ENCODE data around the gene COA3. TPM values are rescaled to one million over a fixed set of nuclear protein-coding genes. Genes with fewer than 3 reads are reported as not detected.

The COA3 gene
- total and polyA plus RNA-seq, 2 donors (not counting 1 experiment from before 2014, with no cell fraction given), result 18.5 to 32.1 TPM

DNA sequence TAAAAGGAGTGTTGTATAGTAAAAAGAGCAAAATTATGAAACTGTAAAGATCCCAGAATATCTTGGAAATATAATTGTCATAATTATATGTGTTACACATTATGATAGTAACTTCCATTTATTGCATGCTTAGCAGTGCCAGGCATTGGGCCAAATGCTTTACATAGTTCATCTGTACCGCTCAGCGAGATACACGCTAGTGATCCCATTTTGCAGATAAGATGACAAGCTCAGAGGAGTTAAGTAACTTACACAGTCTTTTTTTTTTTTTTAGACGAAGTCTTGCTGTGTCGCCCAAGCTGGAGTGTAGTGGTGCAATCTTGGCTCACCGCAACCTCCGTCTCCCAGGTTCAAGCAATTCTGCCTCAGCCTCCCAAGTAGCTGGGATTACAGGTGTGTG, 46.9 kb downstream of the COA3 start:
- H3K9me3 Mint-ChIP-seq (ENCODE audit: insufficient read depth), result no peaks in the 10 kb centered on the region
- no peak overlapping the region for H3K4me2 ChIP-seq (replicated peaks; ENCODE audit: low read depth, low read length, poor library complexity, severe bottlenecking)
- H3K9ac ChIP-seq (ENCODE audit: low read length), result no peak overlapping the region
- DNase-seq (no peak), ATAC-seq (ENCODE audit: low read depth) (no peak)
- peaks cover 0 to 22% (median 7%) of the 10 kb centered on the region in 4 experiments for H3K27me3 ChIP-seq (replicated peaks in 1 of 4; ENCODE audit: control extremely low read depth in 1 of 4, control insufficient read depth in 3 of 4, insufficient read depth in 4 of 4, low read length in 3 of 4)
- H3K4me1 ChIP-seq (ENCODE audit: control insufficient read depth in 2 of 2, insufficient read depth in 2 of 2, low read length in 2 of 2), result no peaks in the 10 kb centered on the region
- no peak overlapping the region for H3K4me3 Mint-ChIP-seq
- WGBS (ENCODE audit: insufficient coverage), result 90% methylated on average over 3 of the region's 7 CpGs
- H4K20me1 ChIP-seq (ENCODE audit: control insufficient read depth, insufficient read depth, low read length, poor library complexity, severe bottlenecking), result no peaks in the 10 kb centered on the region
- TF ChIP-seq, protein P1, sequence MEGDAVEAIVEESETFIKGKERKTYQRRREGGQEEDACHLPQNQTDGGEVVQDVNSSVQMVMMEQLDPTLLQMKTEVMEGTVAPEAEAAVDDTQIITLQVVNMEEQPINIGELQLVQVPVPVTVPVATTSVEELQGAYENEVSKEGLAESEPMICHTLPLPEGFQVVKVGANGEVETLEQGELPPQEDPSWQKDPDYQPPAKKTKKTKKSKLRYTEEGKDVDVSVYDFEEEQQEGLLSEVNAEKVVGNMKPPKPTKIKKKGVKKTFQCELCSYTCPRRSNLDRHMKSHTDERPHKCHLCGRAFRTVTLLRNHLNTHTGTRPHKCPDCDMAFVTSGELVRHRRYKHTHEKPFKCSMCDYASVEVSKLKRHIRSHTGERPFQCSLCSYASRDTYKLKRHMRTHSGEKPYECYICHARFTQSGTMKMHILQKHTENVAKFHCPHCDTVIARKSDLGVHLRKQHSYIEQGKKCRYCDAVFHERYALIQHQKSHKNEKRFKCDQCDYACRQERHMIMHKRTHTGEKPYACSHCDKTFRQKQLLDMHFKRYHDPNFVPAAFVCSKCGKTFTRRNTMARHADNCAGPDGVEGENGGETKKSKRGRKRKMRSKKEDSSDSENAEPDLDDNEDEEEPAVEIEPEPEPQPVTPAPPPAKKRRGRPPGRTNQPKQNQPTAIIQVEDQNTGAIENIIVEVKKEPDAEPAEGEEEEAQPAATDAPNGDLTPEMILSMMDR (IDR thresholded peaks at IDR 0.05), result no peak
- no peak for TF ChIP-seq EZH2 (IDR thresholded peaks at IDR 0.05; ENCODE audit: borderline replicate concordance, insufficient read depth, low read depth, low read length, poor library complexity, severe bottlenecking)
- H3K27ac Mint-ChIP-seq, result no peak overlapping the region
- intact Hi-C loops (cut with micrococcal nuclease), result no loop called here
- H3K79me2 ChIP-seq (ENCODE audit: control insufficient read depth, insufficient read depth, low read length), result no peaks in the 10 kb centered on the region
- H3K36me3 ChIP-seq (replicated peaks in 1 of 2; ENCODE audit: control extremely low read depth in 1 of 2, control insufficient read depth in 1 of 2, extremely low read depth in 1 of 2, insufficient read depth in 2 of 2, low read length in 1 of 2), result no peaks in the 10 kb centered on the region
- no peaks in the 10 kb centered on the region for H3K4me1 Mint-ChIP-seq
- H3K27ac ChIP-seq (ENCODE audit: low read length in 2 of 2), result no peak overlapping the region
- H3K27me3 Mint-ChIP-seq, result peaks cover 38% of the 10 kb centered on the region
- ChIA-PET POLR2A (interaction anchor here (0.6 kb wide), 1 partner anchor 16 kb away, joined by 3 read pairs; no protein-coding TSS in a partner anchor), CTCF (interaction anchor here (0.6 kb wide), 1 partner anchor 8 kb away, joined by 3 read pairs; no protein-coding TSS in a partner anchor)
- H3K4me3 ChIP-seq (ENCODE audit: control extremely low read depth in 1 of 5, extremely low read depth in 1 of 5, insufficient read depth in 1 of 5, low read depth in 2 of 5, low read length in 4 of 5), result no peak overlapping the region
- no peak overlapping the region for H2AFZ ChIP-seq (ENCODE audit: insufficient read depth, low read depth, low read length, poor library complexity, severe bottlenecking)
- no peaks in the 10 kb centered on the region for H3K9me3 ChIP-seq (ENCODE audit: control extremely low read depth in 1 of 3, control insufficient read depth in 2 of 3, insufficient read depth in 1 of 3, low read length in 2 of 3)

DNA sequence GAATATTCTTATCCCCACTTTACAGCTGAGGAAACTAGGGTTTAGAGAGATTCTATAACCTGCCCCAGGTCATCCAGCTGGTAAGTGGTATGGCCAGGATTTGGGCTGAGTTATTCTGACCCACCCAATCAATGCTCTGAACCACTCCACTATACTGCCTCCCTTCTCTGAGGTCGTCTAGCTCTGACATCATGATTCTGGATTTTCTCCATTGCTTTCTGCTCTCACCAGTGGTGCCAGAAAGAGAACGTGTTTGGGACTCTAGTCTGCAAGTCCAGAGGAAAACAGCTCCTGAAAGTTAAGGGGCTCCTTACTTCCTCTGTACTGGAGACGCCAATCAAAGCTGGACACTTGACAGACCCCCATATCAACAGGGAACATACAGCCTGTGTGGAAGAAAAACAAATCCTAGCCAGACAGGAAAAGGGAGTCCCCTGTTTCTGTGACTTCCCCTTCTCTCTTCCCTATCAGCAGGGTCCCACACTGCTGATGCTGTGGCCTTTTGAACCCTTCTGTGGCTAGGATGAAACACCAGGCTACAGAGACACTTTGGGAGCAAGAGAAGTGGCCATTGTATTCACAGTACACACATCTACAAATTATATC, 47.7 kb downstream of the COA3 start:
- no peak overlapping the region for H2AFZ ChIP-seq (ENCODE audit: insufficient read depth, low read depth, low read length, poor library complexity, severe bottlenecking)
- TF ChIP-seq EZH2 (IDR thresholded peaks at IDR 0.05; ENCODE audit: borderline replicate concordance, insufficient read depth, low read depth, low read length, poor library complexity, severe bottlenecking), result no peak
- TF ChIP-seq, protein P1 (IDR thresholded peaks at IDR 0.05), result no peak
- H3K4me1 Mint-ChIP-seq, result no peaks in the 10 kb centered on the region
- H3K4me3 Mint-ChIP-seq, result no peak overlapping the region
- POLR2A ChIA-PET, result no interaction called here
- H3K9me3 Mint-ChIP-seq (ENCODE audit: insufficient read depth), result no peaks in the 10 kb centered on the region
- intact Hi-C loops (cut with micrococcal nuclease), result no loop called here
- no peak overlapping the region for H3K4me2 ChIP-seq (replicated peaks; ENCODE audit: low read depth, low read length, poor library complexity, severe bottlenecking)
- no peaks in the 10 kb centered on the region for H4K20me1 ChIP-seq (ENCODE audit: control insufficient read depth, insufficient read depth, low read length, poor library complexity, severe bottlenecking)
- H3K36me3 ChIP-seq (replicated peaks in 1 of 2; ENCODE audit: control extremely low read depth in 1 of 2, control insufficient read depth in 1 of 2, extremely low read depth in 1 of 2, insufficient read depth in 2 of 2, low read length in 1 of 2), result no peaks in the 10 kb centered on the region
- H3K9ac ChIP-seq (ENCODE audit: low read length), result no peak overlapping the region
- WGBS (ENCODE audit: insufficient coverage), result 11% methylated on average over 2 of the region's 3 CpGs
- H3K4me3 ChIP-seq (ENCODE audit: control extremely low read depth in 1 of 5, extremely low read depth in 1 of 5, insufficient read depth in 1 of 5, low read depth in 2 of 5, low read length in 4 of 5), result no peak overlapping the region
- no peak for DNase-seq
- H3K27ac ChIP-seq (ENCODE audit: low read length in 2 of 2), result no peak overlapping the region
- no peak overlapping the region for H3K27ac Mint-ChIP-seq
- no peaks in the 10 kb centered on the region for H3K9me3 ChIP-seq (ENCODE audit: control extremely low read depth in 1 of 3, control insufficient read depth in 2 of 3, insufficient read depth in 1 of 3, low read length in 2 of 3)
- CTCF ChIA-PET, result interaction anchor here (0.7 to 1.3 kb wide), 5 partner anchors 9 to 32 kb away, joined by 3 to 5 read pairs (median 3); no protein-coding TSS in a partner anchor
- H3K27me3 ChIP-seq (replicated peaks in 1 of 4; ENCODE audit: control extremely low read depth in 1 of 4, control insufficient read depth in 3 of 4, insufficient read depth in 4 of 4, low read length in 3 of 4), result peaks cover 0 to 24% (median 7%) of the 10 kb centered on the region in 4 experiments
- no peak for ATAC-seq (ENCODE audit: low read depth)
- peaks cover 36% of the 10 kb centered on the region for H3K27me3 Mint-ChIP-seq
- no peaks in the 10 kb centered on the region for H3K79me2 ChIP-seq (ENCODE audit: control insufficient read depth, insufficient read depth, low read length)
- no peaks in the 10 kb centered on the region for H3K4me1 ChIP-seq (ENCODE audit: control insufficient read depth in 2 of 2, insufficient read depth in 2 of 2, low read length in 2 of 2)
